Sigmoid colon (tissue), 4 donors: Measurements from ENCODE around the gene PTPRQ.
"Not testable (repeated sequence)": the region's sequence is repeated elsewhere in the genome, so short reads cannot be mapped to it uniquely, and the experiment has no call there.

Experiments
- CTCF ChIP-seq, 4 experiments: fragments of 450-650 bp in 3 of 4; fragments of 200-600 bp in 1 of 4; IDR thresholded peaks; one replicate each; pipeline ENCODE4 v1.5.1; 2016 to 2019; ENCODE audit warnings: antibody characterized with exemption in 4 of 4, mild to moderate bottlenecking in 3 of 4, moderate library complexity in 2 of 4
- POLR2A ChIP-seq, 2 donors: fragments of 450-650 bp; IDR thresholded peaks; one replicate each; pipeline ENCODE4 v1.6.1; 2016; ENCODE audit warnings: antibody characterized with exemption in 2 of 2, mild to moderate bottlenecking in 2 of 2, moderate library complexity in 2 of 2
- POLR2AphosphoS5 ChIP-seq, 4 donors: sonication (generic); formaldehyde crosslinking; IDR thresholded peaks; one replicate each; pipeline ENCODE4 v1.6.1; 2017; ENCODE audit warnings: antibody characterized with exemption in 4 of 4

- not testable (repeated sequence) for TF ChIP-seq CTCF, POLR2A, POLR2AphosphoS5 (IDR thresholded peaks at IDR 0.05)
These were observed 17.8 kb downstream of the PTPRQ start for GRCh38 chr12:80461851-80462250.
